Measurements from ENCODE around the gene ID3. TPM values are rescaled to one million over a fixed set of nuclear protein-coding genes. Genes with fewer than 3 reads are reported as not detected.

ID3 gene
- total RNA-seq, 1 donor from 2014 or later = 205 TPM

DNA sequence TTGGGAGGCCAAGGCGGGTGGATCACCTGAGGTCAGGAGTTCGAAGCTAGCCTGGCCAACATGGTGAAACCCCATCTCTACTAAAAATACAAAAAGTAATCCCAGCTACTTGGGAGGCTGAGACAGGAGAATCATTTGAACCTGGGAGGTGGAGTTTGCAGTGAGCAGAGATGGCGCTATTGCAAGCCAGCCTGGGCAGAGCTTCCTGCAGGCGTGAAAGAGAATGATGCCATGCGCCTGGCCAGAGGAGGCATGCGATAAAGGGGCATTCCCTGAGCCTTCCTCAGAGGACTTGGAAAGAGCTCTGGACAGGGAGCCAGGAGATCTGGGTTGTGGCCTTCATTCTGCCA, 31.4 kb downstream of the ID3 start:
- peaks cover 94% of the 10 kb centered on the region for H3K4me1 Mint-ChIP-seq
- ChIA-PET CTCF (interaction anchor here (0.9 to 6.5 kb wide), 6 partner anchors 12 to 109 kb away, joined by 3 to 94 read pairs (median 6); no protein-coding TSS in a partner anchor), POLR2A (interaction anchor here (0.7 to 2.5 kb wide), 7 partner anchors 12 to 201 kb away, joined by 3 to 11 read pairs (median 6); partner anchors contain the start of genes HNRNPR and RPL11)
- no peaks in the 10 kb centered on the region for H3K27me3 Mint-ChIP-seq
- TF ChIP-seq, protein P1, sequence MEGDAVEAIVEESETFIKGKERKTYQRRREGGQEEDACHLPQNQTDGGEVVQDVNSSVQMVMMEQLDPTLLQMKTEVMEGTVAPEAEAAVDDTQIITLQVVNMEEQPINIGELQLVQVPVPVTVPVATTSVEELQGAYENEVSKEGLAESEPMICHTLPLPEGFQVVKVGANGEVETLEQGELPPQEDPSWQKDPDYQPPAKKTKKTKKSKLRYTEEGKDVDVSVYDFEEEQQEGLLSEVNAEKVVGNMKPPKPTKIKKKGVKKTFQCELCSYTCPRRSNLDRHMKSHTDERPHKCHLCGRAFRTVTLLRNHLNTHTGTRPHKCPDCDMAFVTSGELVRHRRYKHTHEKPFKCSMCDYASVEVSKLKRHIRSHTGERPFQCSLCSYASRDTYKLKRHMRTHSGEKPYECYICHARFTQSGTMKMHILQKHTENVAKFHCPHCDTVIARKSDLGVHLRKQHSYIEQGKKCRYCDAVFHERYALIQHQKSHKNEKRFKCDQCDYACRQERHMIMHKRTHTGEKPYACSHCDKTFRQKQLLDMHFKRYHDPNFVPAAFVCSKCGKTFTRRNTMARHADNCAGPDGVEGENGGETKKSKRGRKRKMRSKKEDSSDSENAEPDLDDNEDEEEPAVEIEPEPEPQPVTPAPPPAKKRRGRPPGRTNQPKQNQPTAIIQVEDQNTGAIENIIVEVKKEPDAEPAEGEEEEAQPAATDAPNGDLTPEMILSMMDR (IDR thresholded peaks at IDR 0.05) = no peak
- peak overlapping the region; percentile 19 for H3K4me3 Mint-ChIP-seq
- peak overlapping the region; percentile 81 for H3K27ac Mint-ChIP-seq
- ATAC-seq (ENCODE audit: low read depth) (no peak), DNase-seq (no peak)
- no peaks in the 10 kb centered on the region for H3K36me3 Mint-ChIP-seq (ENCODE audit: low read depth)
- intact Hi-C loops (cut with micrococcal nuclease) = loop anchor here (1.0 kb wide), 1 partner anchor 44 kb away; the partner anchor contains the start of gene ASAP3
- no peaks in the 10 kb centered on the region for H3K9me3 Mint-ChIP-seq

DNA sequence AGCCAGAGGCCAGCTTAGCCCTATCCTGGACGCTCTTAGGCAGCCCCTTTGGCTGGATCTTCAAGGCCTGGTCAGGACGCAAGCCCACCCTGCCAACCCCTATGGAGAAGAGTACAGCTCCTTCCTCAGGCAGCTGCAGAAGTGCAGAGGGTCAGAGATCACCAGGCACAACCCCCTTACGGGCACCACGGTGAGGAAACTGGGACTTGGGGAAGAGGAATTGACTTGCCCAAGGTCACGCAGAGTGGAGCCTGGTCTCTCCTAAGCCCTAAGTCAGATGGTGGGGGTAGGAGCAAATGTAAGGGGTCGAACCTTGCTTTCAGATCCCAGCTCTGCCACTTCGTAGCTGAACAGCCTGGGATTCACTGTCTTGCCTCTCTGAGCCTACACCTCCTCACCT, 31.9 kb downstream of the ID3 start:
- ChIA-PET CTCF (interaction anchor here (1.4 to 6.5 kb wide), 4 partner anchors 12 to 108 kb away, joined by 3 to 94 read pairs (median 7); no protein-coding TSS in a partner anchor), POLR2A (interaction anchor here (1.4 to 2.5 kb wide), 4 partner anchors 12 to 183 kb away, joined by 3 to 11 read pairs (median 6); partner anchors contain the start of gene HNRNPR)
- Mint-ChIP-seq H3K27me3 (no peaks in the 10 kb centered on the region), H3K4me3 (no peak overlapping the region), H3K9me3 (no peaks in the 10 kb centered on the region), H3K36me3 (ENCODE audit: low read depth) (no peaks in the 10 kb centered on the region), H3K27ac (no peak overlapping the region), H3K4me1 (peaks cover 94% of the 10 kb centered on the region)
- no peak for DNase-seq
- TF ChIP-seq, protein P1 (IDR thresholded peaks at IDR 0.05) = no peak
- no peak for ATAC-seq (ENCODE audit: low read depth)
- intact Hi-C loops (cut with micrococcal nuclease) = no loop called here

DNA sequence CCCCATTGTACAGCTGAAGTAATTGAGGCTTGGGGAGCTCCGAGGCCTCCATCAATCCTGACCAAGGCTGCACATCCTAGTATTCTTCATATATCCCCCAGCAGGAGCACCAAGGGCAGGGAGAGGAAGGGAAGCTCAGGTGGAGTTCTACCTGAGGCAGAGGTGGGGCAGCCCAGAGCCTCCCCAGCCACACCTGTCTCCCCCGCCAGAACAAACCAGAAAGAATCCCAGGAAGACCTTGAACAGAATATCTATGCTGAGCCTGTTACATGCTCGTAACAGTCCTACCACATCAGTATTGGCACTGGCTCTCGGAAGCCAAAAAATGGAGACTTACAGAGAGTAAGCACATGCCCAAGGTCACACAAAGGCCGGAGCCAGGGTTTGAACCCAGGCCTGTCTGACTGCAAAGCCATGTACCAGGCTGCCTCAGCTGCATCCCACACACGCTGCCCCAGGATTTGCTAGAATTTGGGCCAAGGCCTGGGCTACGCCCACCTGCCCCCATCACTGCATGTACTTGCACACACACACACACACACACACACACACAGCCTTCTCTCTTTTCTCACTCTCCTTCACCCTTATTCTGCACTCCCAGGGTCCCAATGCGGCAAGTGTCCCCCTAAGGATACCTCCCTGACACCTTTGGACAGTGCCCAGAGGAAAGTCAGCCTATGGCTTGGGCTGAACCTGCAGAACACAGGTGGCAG, 32.8 kb downstream of the ID3 start:
- intact Hi-C loops (cut with micrococcal nuclease) = no loop called here
- Mint-ChIP-seq H3K27ac (peak overlapping the region; percentile 87), H3K4me1 (peaks cover 87% of the 10 kb centered on the region), H3K27me3 (no peaks in the 10 kb centered on the region), H3K9me3 (no peaks in the 10 kb centered on the region), H3K36me3 (ENCODE audit: low read depth) (peaks cover 2% of the 10 kb centered on the region), H3K4me3 (peak overlapping the region; percentile 64)
- ChIA-PET CTCF (interaction anchor here (1.6 to 8.8 kb wide), 3 partner anchors 13 to 29 kb away, joined by 6 to 94 read pairs (median 74); no protein-coding TSS in a partner anchor), POLR2A (interaction anchor here (1.0 to 2.5 kb wide), 4 partner anchors 13 to 182 kb away, joined by 4 to 33 read pairs (median 9); partner anchors contain the start of gene HNRNPR)
- TF ChIP-seq, protein P1 (IDR thresholded peaks at IDR 0.05) = no peak
- DNase-seq (no peak), ATAC-seq (ENCODE audit: low read depth) (no peak)

DNA sequence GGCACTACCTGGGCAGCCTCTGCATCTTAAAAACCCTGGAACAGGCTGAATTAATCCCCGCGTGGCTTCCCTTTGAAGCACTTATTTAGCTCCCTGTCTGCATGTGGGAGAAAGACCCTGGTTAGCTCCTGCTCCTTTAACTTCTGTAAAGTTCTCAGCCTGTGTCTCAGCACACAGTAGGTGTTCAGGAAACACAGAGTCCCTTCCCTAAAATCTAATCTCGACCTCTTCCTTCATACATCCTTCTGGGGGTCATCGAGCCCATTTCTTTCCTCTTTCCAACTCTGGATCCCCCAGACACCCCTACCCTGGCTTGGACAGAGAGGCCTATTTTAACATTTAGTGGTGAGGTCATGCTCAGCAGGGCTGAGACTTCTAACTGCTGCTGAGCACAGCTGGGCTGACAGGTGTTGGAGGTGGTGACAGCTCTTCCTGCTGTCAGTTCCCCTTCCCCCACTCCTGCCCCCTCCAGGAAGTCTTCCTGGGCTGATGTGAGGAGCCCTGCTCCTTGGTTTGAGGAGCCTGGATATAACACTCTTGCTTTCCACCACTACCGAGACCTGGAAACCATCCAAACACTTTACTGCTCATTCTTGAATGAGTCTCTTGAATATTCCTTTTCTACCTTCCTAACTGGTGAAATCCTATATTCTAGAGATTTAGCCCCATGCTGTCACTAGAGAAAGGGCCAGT, 33.6 kb downstream of the ID3 start:
- intact Hi-C loops (cut with micrococcal nuclease) = no loop called here
- CTCF ChIA-PET = interaction anchor here (1.0 to 8.8 kb wide), 3 partner anchors 13 to 29 kb away, joined by 3 to 74 read pairs (median 4); no protein-coding TSS in a partner anchor
- ATAC-seq (ENCODE audit: low read depth) = peak; percentile 19
- POLR2A ChIA-PET = interaction anchor here (0.6 to 2.5 kb wide), 5 partner anchors 8 to 42 kb away, joined by 4 to 33 read pairs (median 9); partner anchors contain the start of gene ASAP3
- Mint-ChIP-seq H3K27ac (peak overlapping the region; percentile 87), H3K36me3 (ENCODE audit: low read depth) (peaks cover 2% of the 10 kb centered on the region), H3K27me3 (no peaks in the 10 kb centered on the region), H3K4me3 (peak overlapping the region; percentile 64), H3K9me3 (no peaks in the 10 kb centered on the region), H3K4me1 (peaks cover 84% of the 10 kb centered on the region)
- DNase-seq = no peak
- TF ChIP-seq, protein P1 (IDR thresholded peaks at IDR 0.05) = no peak

All from activated B cell treated with CpG ODN at 0.5 μM for 24 hours (primary cell).